Prostate gland (tissue), 2 donors: ENCODE data around the gene GAN.

ENCODE experiments used
- CTCF ChIP-seq, 4 experiments: fragments of 200-600 bp in 2 of 4; fragments of 450-650 bp in 2 of 4; sonication (generic) in 2 of 4; IDR thresholded peaks; 1 replicate in 3 of 4; 2 replicates in 1 of 4; pipeline ENCODE4 v1.5.1; 2016 to 2019; ENCODE audit warnings: antibody characterized with exemption in 4 of 4, mild to moderate bottlenecking in 2 of 4, moderate library complexity in 2 of 4
- POLR2A ChIP-seq: fragments of 450-650 bp; IDR thresholded peaks from one replicate; pipeline ENCODE4 v1.6.1; 2016; ENCODE audit warnings: antibody characterized with exemption, mild to moderate bottlenecking
- POLR2AphosphoS5 ChIP-seq: sonication (generic); formaldehyde crosslinking; IDR thresholded peaks from one replicate; pipeline ENCODE4 v1.6.1; 2017; ENCODE audit warnings: antibody characterized with exemption

DNA sequence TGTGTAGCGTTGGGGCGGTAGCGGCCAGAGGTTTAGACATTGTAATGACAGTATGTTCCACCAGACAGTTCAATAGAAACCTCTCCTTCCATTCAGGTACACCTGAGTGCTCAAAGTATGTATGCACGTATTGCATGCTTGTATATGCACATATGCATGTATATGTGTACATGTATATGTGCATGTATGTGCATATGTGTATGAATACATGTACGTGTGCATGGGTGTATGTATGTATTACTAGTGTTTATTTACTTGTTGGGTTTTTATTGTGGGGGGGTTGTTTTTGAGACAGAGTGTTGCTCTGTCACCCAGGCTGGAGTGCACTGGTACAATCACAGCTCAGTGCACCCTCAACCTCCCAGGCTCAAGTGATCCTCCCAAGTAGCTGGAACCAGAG lies 46.3 kb upstream of the GAN start:
- TF ChIP-seq CTCF (IDR thresholded peaks at IDR 0.05) (no peak), POLR2AphosphoS5 (no peak), POLR2A (no peak)
